Renal cortical epithelial cell (primary cell): Measurements from ENCODE around the gene THOP1. TPM values are rescaled to one million over a fixed set of nuclear protein-coding genes. Genes with fewer than 3 reads are reported as not detected.
"Not testable (repeated sequence)": the region's sequence is repeated elsewhere in the genome, so short reads cannot be mapped to it uniquely, and the experiment has no call there.

Experiments used
- DNase-seq: peaks from one replicate; pipeline ENCODE4 v3.0.0-alpha.2; 2011; ENCODE audit warnings: low read depth
- total RNA-seq: library from RNA; depleted of rRNA; stranded (reverse); fragments of >200 nt; gene quantifications from 2 replicates; pipeline ENCODE4 v1.2.3, GENCODE V29; 2014

Gene THOP1
- total RNA-seq, 1 donor from 2014 or later, result 80.8 TPM

GRCh38 chr19:2782936-2783780, 2.1 kb upstream of the THOP1 start, which contains the start of gene SGTA:
TSS of gene SGTA (minus strand) at chr19:2783273. CDS start at chr19:2769068, 14,205 bp downstream.
- peak; percentile 97 for DNase-seq

DNA sequence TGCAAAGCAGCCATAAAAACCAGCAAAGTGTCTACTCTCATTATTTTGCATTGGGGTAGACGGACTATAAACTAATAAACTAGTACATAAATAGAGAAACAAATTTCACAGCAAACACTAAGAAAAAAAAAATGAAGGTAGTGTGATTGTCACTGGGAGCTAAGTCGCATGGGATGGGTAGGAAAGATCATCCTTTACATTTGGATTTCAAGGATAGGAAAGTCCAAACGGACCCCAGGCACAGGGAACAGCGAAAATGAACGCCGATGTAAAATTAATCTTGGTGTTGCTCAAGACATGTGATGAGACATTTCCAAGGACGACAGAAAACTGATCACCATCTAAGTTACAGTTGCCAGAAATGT, 1.5 kb upstream of the THOP1 start:
- DNase-seq, result no peak

- no peak for DNase-seq
Observed at GRCh38 chr19:2787115-2787514, 1.8 kb downstream of the THOP1 start.

GRCh38 chr19:2788237-2788636, 2.9 kb downstream of the THOP1 start:
- DNase-seq, result no peak

DNA sequence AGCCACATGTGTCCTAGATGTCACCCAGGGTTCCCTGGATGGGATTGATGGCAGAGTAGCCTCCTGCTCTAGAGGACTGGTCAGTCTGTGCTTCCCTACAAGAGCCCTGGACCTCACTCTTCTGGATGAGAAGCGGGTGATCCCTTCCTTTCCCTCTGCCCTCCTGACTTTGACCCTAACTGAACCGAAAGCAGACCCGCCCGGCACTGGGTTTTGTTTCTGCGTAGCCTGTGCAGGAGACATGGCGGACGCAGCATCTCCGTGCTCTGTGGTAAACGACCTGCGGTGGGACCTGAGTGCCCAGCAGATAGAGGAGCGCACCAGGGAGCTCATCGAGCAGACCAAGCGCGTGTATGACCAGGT, 4.9 kb downstream of the THOP1 start:
- DNase-seq, result no peak

- no peak for DNase-seq
Observed at GRCh38 chr19:2790557-2791271, 5.4 kb downstream of the THOP1 start.

DNA sequence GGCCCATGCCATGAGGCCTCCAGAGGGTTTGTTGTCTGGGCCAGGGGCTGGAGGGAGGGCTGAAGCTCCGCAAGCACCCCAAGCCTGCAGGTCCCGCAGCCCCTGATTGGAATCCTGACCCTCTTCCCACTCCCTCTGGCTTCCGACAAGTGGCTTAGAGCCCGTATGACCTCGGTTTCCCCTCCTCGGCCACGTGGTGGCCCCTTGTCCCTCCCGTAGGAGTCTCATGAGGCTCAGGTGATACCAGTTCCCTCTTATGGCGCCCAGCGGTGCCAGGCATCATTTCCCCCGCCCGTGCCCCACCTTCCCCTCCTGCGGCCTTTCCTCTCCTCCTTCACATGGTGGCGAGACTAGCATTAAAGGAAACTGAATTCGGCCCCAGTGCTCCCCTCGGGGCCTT, 6.1 kb downstream of the THOP1 start:
- DNase-seq, result no peak

DNA sequence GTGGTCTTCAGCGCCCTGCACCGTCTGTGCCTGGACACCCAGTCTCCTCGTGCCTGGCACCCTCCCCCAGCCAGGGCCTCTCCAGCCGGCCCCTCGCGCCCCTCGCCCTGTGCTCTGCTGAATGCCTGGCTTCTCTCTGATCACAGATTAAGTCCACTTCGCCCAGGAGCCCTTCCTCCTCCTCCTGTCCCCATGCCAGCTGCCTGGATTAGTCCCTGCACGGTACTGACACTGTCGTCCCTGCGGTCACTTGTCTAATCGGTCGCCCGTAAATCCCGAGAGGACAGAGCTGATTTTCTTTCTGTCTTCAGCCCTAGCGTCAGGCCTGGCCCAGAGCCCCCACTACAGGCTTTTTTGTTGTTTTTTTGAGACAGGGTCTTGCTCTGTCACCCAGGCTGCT, 6.6 kb downstream of the THOP1 start:
- no peak for DNase-seq

GRCh38 chr19:2792666-2793065, 7.4 kb downstream of the THOP1 start:
- DNase-seq, result not testable (repeated sequence)

GRCh38 chr19:2793126-2793525, 7.8 kb downstream of the THOP1 start:
- DNase-seq, result no peak

DNA sequence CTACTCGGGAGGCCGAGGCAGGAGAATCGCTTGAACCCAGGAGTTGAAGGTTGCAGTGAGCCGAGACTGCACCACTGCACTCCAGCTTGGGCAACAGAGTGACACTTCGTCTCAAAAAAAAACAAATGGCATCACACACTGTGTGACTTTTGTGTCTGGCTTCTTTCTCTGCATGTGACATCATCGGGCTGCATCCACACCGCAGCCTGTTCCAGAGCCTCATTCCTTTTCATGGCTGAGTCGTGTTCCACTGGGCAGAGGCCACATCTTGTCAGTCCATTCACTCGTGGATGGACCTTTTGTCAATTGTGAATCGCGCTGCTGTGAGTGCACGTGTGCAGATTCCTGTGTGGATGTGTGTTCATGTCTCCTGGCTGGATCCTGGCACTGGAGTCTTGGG, 8.3 kb downstream of the THOP1 start:
- DNase-seq, result no peak

- no peak for DNase-seq
Observed at GRCh38 chr19:2795827-2796658, 10.7 kb downstream of the THOP1 start.

DNA sequence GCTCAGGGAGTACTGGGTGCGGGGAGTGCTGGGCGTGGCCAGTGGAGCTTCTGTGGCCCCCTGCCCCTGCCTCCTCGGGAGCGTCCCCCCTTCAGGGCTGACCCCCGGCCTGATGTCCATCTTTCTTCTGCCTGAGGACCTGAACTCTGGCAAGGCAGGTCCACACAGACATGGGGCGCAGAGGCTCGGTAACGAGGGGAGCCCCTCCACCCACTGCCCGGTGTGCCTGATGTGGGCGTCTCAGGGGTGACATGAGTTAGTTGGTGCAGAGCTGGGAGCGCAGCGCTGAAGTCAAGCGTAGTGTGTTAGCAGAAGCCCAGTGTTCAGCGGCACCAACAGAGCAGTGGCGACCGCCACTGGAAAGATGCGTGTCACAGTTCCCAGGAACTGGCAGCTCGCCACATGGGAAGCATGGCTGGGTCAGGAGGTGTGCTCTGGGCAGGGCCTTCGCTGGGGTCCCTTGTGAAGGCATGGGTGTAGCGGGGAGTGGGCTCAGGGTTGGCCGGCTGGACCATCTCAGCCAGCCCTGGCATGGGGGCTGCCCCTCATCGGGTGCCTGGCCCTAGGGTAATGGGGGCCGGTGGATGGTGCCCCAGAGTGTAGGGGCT, 11.5 kb downstream of the THOP1 start:
- no peak for DNase-seq

- no peak for DNase-seq
Observed at GRCh38 chr19:2797280-2797679, 12.0 kb downstream of the THOP1 start.

DNA sequence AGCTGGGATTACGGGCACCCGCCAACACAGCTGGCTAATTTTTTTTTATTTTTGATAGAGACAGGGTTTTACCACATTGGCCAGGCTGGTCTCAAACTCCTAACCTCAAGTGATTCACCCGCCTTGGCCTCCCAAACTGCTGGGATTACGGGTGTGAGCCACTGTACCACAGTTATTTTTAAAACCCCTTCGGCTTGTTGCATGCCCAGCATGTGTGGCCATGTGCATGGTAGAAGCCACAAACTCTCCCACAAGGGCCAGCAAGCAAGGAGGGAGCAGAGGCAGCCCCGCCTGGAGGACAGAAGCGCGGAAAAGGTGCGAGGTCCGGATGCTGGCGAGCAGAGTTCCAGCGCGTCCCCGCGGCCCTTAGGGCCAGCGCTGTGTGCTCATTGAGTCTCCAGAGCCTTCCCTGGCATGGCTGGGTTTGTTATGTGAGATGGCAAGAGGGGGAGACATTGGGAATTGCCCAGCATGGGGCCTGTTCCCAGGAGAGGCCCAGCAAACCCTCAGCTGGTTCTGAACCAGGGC, 12.9 kb downstream of the THOP1 start:
- DNase-seq, result no peak

GRCh38 chr19:2798733-2799132, 13.4 kb downstream of the THOP1 start:
- no peak for DNase-seq

- DNase-seq, result no peak
Observed at GRCh38 chr19:2799273-2800020, 14.1 kb downstream of the THOP1 start.

DNA sequence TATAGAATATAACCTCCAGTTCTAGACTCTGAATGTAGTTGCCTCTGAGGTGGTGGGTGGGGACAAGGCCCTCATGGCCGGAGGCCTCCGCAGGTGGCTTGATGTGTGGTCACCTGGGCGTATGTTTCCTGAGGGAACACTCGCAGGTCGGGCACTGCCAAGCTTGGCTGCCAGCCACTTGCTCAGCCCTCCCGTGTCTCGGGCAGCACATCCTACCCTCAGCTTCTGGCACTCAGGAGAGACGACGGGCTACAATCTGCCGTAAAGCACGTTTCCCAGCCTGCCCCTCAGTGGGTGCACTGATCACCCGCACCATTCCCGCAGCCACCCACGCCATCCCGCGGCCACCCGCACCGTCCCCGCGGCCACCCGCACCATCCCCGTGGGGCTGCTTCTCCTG, 15.2 kb downstream of the THOP1 start:
- DNase-seq, result no peak

DNA sequence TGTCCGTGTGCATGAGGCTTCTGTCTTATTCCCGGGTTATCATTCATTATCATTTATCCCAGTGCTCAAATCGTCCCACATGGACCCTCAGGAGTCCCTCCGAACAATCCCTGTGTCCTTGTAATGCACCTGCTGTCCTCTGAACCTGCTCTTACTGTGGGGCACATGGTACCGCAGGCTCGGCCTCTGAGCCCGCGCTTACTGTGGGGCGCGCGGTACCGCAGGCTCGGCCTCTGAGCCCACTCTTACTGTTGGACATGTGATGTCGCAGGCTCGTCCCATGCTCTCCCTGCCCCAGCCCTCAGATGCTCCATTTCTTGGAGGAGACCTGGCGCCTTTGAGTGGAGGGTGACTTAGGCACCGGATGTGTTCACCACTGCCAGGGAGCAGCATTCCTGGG, 17.5 kb downstream of the THOP1 start:
- no peak for DNase-seq

DNA sequence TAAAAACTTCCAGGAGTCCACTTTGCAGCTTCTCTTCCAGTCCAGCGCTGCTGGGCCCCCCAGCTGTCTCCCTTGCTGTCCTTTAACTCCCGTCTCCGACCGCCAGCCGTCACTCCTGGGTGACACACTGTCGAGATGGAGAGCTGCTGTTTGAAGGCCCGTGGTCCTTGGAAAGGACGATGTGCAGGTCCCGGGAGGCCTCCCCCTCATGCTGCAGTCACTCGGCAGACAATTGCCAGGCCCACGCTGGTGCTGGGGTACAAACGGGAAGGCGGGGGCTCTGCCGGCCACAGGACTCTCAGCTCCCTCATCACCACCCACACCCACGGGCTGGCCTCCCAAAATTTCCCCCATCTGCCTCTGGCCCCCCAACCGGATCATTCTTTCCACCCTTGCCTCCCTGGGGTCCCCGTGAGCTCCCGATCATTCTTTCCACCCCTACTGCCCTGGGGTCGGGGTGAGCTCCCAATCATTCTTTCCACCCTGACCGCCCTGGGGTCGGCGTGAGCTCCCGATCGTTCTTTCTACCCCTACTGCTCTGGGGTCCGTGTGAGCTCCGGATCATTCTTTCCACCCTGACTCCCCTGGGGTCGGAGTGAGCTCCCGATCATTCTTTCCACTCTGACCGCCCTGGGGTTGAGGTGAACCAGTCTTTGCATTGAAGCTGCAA, 18.3 kb downstream of the THOP1 start:
- no peak for DNase-seq
